ENCODE data around the gene ST6GALNAC6. TPM values are rescaled to one million over a fixed set of nuclear protein-coding genes. Genes with fewer than 3 reads are reported as not detected.

Gene ST6GALNAC6
- polyA plus RNA-seq, 3 donors = 8.2 to 14.4 (median 12.0) TPM

DNA sequence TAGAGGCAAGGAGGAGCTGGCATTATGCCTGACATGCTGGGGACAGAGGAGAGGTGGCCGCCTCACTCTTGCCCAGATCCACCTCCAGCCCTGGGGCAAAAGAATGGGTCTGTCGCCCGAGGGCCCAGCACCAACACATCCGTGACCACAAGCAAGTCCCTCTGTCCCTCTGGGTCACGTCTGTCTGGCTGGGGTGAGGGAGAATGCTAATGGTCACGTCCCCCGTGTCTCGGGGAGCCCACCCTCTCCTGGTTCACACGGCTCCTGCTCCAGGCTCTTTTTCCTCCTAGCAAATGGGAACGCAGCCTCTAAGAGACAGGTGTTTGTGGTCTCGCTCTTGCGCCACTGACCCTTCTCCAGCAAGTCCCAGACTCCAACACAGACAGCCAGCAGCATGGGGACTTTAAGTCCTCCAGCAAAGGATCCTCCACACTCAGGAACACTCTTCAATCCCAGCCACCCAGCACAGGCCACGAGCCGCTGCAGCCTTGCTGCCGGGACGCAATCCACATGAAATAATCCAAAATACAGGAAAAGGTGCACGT, 49.0 kb downstream of the ST6GALNAC6 start:
- peaks cover 19 to 26% (median 22%) of the 10 kb centered on the region in 7 donors for H3K9me3 Mint-ChIP-seq
- peaks cover 39% of the 10 kb centered on the region for H3K4me1 Mint-ChIP-seq
- DNase-seq = no peak
- Histone ChIP-seq H3K36me3 (replicated peaks in 1 of 2; ENCODE audit: control insufficient read depth in 1 of 2, insufficient read depth in 2 of 2, low read length in 2 of 2) (peaks cover 0 to 19% of the 10 kb centered on the region in 2 donors), H3K27me3 (ENCODE audit: control insufficient read depth in 2 of 2, insufficient read depth in 2 of 2, low read length in 2 of 2) (no peaks in the 10 kb centered on the region), H3K9ac (ENCODE audit: insufficient read depth, low read length, poor library complexity, severe bottlenecking) (no peak overlapping the region), H3K9me3 (replicated peaks in 1 of 2; ENCODE audit: control insufficient read depth in 1 of 2, insufficient read depth in 1 of 2, low read length in 2 of 2) (peaks cover 15 to 24% of the 10 kb centered on the region in 2 donors), H4K20me1 (ENCODE audit: insufficient read depth, low read length) (peaks cover 13% of the 10 kb centered on the region), H3K27ac (ENCODE audit: low read depth in 1 of 2, low read length in 2 of 2) (no peak overlapping the region), H2AFZ (ENCODE audit: insufficient read depth, low read depth, low read length, poor library complexity, severe bottlenecking) (no peak overlapping the region), H3K79me2 (ENCODE audit: insufficient read depth, low read length) (no peaks in the 10 kb centered on the region), H3K4me1 (ENCODE audit: control insufficient read depth in 1 of 2, insufficient read depth in 2 of 2, low read length in 2 of 2) (peaks cover 29 to 30% of the 10 kb centered on the region in 2 donors), H3K4me3 (replicated peaks in 1 of 3; ENCODE audit: low read depth in 2 of 3, low read length in 3 of 3) (no peak overlapping the region), H3K4me2 (replicated peaks; ENCODE audit: extremely low read depth, low read length, poor library complexity, severe bottlenecking) (no peak overlapping the region)
- H3K4me3 Mint-ChIP-seq = no peak overlapping the region
- 100% methylated on average over 6 of the region's 17 CpGs for WGBS (ENCODE audit: insufficient coverage)
- no peak overlapping the region for H3K27ac Mint-ChIP-seq
- peaks cover 26 to 32% of the 10 kb centered on the region in 2 donors for H3K36me3 Mint-ChIP-seq
- intact Hi-C loops (cut with micrococcal nuclease) = no loop called here
- TF ChIP-seq CTCF (IDR thresholded peaks at IDR 0.05) = no peak
- H3K27me3 Mint-ChIP-seq (ENCODE audit: low read depth in 3 of 3) = peaks cover 0 to 3% (median 3%) of the 10 kb centered on the region in 3 donors

- Histone ChIP-seq H3K9me3 (replicated peaks in 1 of 2; ENCODE audit: control insufficient read depth in 1 of 2, insufficient read depth in 1 of 2, low read length in 2 of 2) (peaks cover 15 to 24% of the 10 kb centered on the region in 2 donors), H3K4me1 (ENCODE audit: control insufficient read depth in 1 of 2, insufficient read depth in 2 of 2, low read length in 2 of 2) (peaks cover 16 to 19% of the 10 kb centered on the region in 2 donors), H3K9ac (ENCODE audit: insufficient read depth, low read length, poor library complexity, severe bottlenecking) (no peak overlapping the region), H3K4me3 (replicated peaks in 1 of 3; ENCODE audit: low read depth in 2 of 3, low read length in 3 of 3) (no peak overlapping the region), H3K79me2 (ENCODE audit: insufficient read depth, low read length) (no peaks in the 10 kb centered on the region), H2AFZ (ENCODE audit: insufficient read depth, low read depth, low read length, poor library complexity, severe bottlenecking) (no peak overlapping the region), H3K36me3 (replicated peaks in 1 of 2; ENCODE audit: control insufficient read depth in 1 of 2, insufficient read depth in 2 of 2, low read length in 2 of 2) (peaks cover 0 to 19% of the 10 kb centered on the region in 2 donors), H4K20me1 (ENCODE audit: insufficient read depth, low read length) (peaks cover 19% of the 10 kb centered on the region), H3K27ac (ENCODE audit: low read depth in 1 of 2, low read length in 2 of 2) (no peak overlapping the region), H3K4me2 (replicated peaks; ENCODE audit: extremely low read depth, low read length, poor library complexity, severe bottlenecking) (no peak overlapping the region), H3K27me3 (ENCODE audit: control insufficient read depth in 2 of 2, insufficient read depth in 2 of 2, low read length in 2 of 2) (no peaks in the 10 kb centered on the region)
- Mint-ChIP-seq H3K4me3 (no peak overlapping the region), H3K27ac (peak overlapping the region in 2 of 7 donors; percentile 27 to 58), H3K4me1 (peaks cover 31% of the 10 kb centered on the region), H3K9me3 (peaks cover 19 to 26% (median 22%) of the 10 kb centered on the region in 7 donors), H3K36me3 (peaks cover 26 to 32% of the 10 kb centered on the region in 2 donors), H3K27me3 (ENCODE audit: low read depth in 3 of 3) (peaks cover 0 to 3% (median 3%) of the 10 kb centered on the region in 3 donors)
- 100% methylated on average over 1 of the region's 10 CpGs for WGBS (ENCODE audit: insufficient coverage)
- no peak for DNase-seq
- intact Hi-C loops (cut with micrococcal nuclease) = no loop called here
- TF ChIP-seq CTCF (IDR thresholded peaks at IDR 0.05) = no peak
Measured at GRCh38 chr9:127848756-127849504, 50.5 kb downstream of the ST6GALNAC6 start.
